H1 (cell line): Measurements from ENCODE around the gene LCN6. TPM values are rescaled to one million over a fixed set of nuclear protein-coding genes. Genes with fewer than 3 reads are reported as not detected.

Source experiments
- CTCF ChIA-PET: fragments of 300-600 bp; sonication (Branson Sonifier 250); formaldehyde crosslinking; loops from one replicate; lab custom pipeline; 2021; ENCODE audit not compliant: partially characterized antibody; lab: Charles Lee
- POLR2A ChIA-PET: fragments of 300-600 bp; sonication (Branson Sonifier 250); formaldehyde crosslinking; loops from one replicate; lab custom pipeline; 2021; ENCODE audit warnings: inconsistent platforms; ENCODE audit not compliant: partially characterized antibody; lab: Charles Lee
- DNase-seq, 2 experiments: peaks; one replicate each; pipeline versions ENCODE4 v3.0.0 to v3.0.0-alpha.2; 2010 to 2022; ENCODE audit warnings: low spot score in 2 of 2, low read depth in 1 of 2, mixed read lengths in 1 of 2
- FAIRE-seq: peaks from 2 replicates; lab custom pipeline; 2011; peaks lifted over from hg19 to GRCh38; lab: Jason Lieb, UNC
- H2AFZ ChIP-seq: 2 replicates; pipeline ENCODE4 v1.8.1; 2012; ENCODE audit warnings: low read length, inconsistent platforms
- H2AK5ac ChIP-seq: 2 replicates; pipeline ENCODE4 v1.6.1; 2013; ENCODE audit warnings: low read depth, low read length
- H2BK120ac ChIP-seq: replicated peaks from 2 replicates; pipeline ENCODE3; 2013; ENCODE audit warnings: low read depth, low read length, inconsistent platforms
- H2BK12ac ChIP-seq: 2 replicates; pipeline ENCODE4 v1.6.1; 2013; ENCODE audit warnings: low read depth, low read length
- H2BK15ac ChIP-seq: 2 replicates; pipeline ENCODE4 v1.6.1; 2013; ENCODE audit warnings: low read length
- H2BK20ac ChIP-seq: 2 replicates; pipeline ENCODE4 v1.6.1; 2013; ENCODE audit warnings: low read length
- H2BK5ac ChIP-seq: 2 replicates; pipeline ENCODE4 v1.6.1; 2013; ENCODE audit warnings: low read depth, low read length
- H3K14ac ChIP-seq: 2 replicates; pipeline ENCODE4 v1.6.1; 2013; ENCODE audit warnings: inconsistent platforms; ENCODE audit not compliant: insufficient read length
- H3K18ac ChIP-seq: 2 replicates; pipeline ENCODE4 v1.6.1; 2013; ENCODE audit warnings: low read length; ENCODE audit errors: extremely low read depth
- H3K23ac ChIP-seq: 2 replicates; pipeline ENCODE4 v1.6.1; 2013; ENCODE audit warnings: inconsistent platforms; ENCODE audit not compliant: insufficient read length
- H3K23me2 ChIP-seq: 2 replicates; pipeline ENCODE4 v1.6.1; 2013; ENCODE audit warnings: low read depth, low read length
- H3K27ac ChIP-seq: 2 replicates; pipeline ENCODE4 v1.6.1; 2011; ENCODE audit warnings: low read depth, low read length, inconsistent platforms
- H3K27me3 ChIP-seq, 4 experiments: replicated peaks in 1 of 4; 1 replicate in 1 of 4; 2 replicates in 3 of 4; pipeline versions ENCODE4 v1.6.1 to v1.8.1; 2011 to 2013; ENCODE audit warnings: low read length in 3 of 4, mild to moderate bottlenecking in 3 of 4, inconsistent platforms in 2 of 4, mixed read lengths in 2 of 4, moderate library complexity in 1 of 4; ENCODE audit not compliant: control insufficient read depth in 3 of 4, insufficient read depth in 3 of 4; ENCODE audit errors: extremely low read depth in 1 of 4
- H3K36me3 ChIP-seq, 4 experiments: 2 replicates each; pipeline versions ENCODE4 v1.6.1 to v1.8.1; 2011 to 2013; ENCODE audit warnings: mild to moderate bottlenecking in 4 of 4, low read length in 3 of 4, moderate library complexity in 2 of 4, control low read depth in 1 of 4, inconsistent platforms in 1 of 4; ENCODE audit not compliant: insufficient read depth in 4 of 4, control insufficient read depth in 2 of 4
- H3K4ac ChIP-seq: replicated peaks from 2 replicates; pipeline ENCODE3; 2013; ENCODE audit warnings: low read length, low read depth, mixed read lengths, inconsistent platforms; ENCODE audit not compliant: insufficient read length
- H3K4me1 ChIP-seq, 4 experiments: replicated peaks in 1 of 4; 1 replicate in 1 of 4; 2 replicates in 3 of 4; pipeline versions ENCODE4 v1.6.1 to v1.8.1; 2011 to 2013; ENCODE audit warnings: low read length in 3 of 4, inconsistent platforms in 2 of 4, mixed read lengths in 1 of 4; ENCODE audit not compliant: insufficient read depth in 4 of 4, control insufficient read depth in 3 of 4
- H3K4me2 ChIP-seq, 2 experiments: 2 replicates each; pipeline versions ENCODE4 v1.6.1 to v1.8.1; 2011 to 2013; ENCODE audit warnings: low read depth in 2 of 2, low read length in 2 of 2, control low read depth in 1 of 2, inconsistent platforms in 1 of 2, mild to moderate bottlenecking in 1 of 2; ENCODE audit not compliant: insufficient read depth in 1 of 2
- H3K4me3 ChIP-seq, 4 experiments: fragments of 200-600, 300-600 bp in 1 of 4; sonication (generic), shearing (Covaris generic), sonication (Bioruptor Twin) in 1 of 4; 2 replicates each; pipeline versions ENCODE4 v1.5.1 to v1.8.1; 2011 to 2016; ENCODE audit warnings: low read length in 4 of 4, low read depth in 3 of 4, control low read depth in 2 of 4, inconsistent platforms in 2 of 4, mild to moderate bottlenecking in 2 of 4, mixed read lengths in 1 of 4, moderate library complexity in 1 of 4; ENCODE audit not compliant: insufficient read depth in 2 of 4; ENCODE audit errors: extremely low read depth in 1 of 4
- H3K56ac ChIP-seq: replicated peaks from 2 replicates; pipeline ENCODE3; 2013; ENCODE audit warnings: low read depth, mild to moderate bottlenecking, mixed read lengths, low read length, inconsistent platforms; ENCODE audit not compliant: insufficient read length
- H3K79me1 ChIP-seq: 2 replicates; pipeline ENCODE4 v1.6.1; 2013; ENCODE audit warnings: low read depth, low read length, control low read depth
- H3K79me2 ChIP-seq, 2 experiments: 2 replicates each; pipeline versions ENCODE4 v1.6.1 to v1.8.1; 2012 to 2013; ENCODE audit warnings: low read length in 2 of 2, mild to moderate bottlenecking in 2 of 2, inconsistent platforms in 1 of 2; ENCODE audit not compliant: insufficient read depth in 2 of 2, control insufficient read depth in 1 of 2
- H3K9ac ChIP-seq, 4 experiments: replicated peaks in 1 of 4; 1 replicate in 1 of 4; 2 replicates in 3 of 4; pipeline versions ENCODE4 v1.6.1 to v1.8.1; 2011 to 2013; ENCODE audit warnings: low read depth in 3 of 4, low read length in 3 of 4, control low read depth in 2 of 4, mild to moderate bottlenecking in 2 of 4, moderate library complexity in 2 of 4, inconsistent platforms in 1 of 4; ENCODE audit errors: extremely low read depth in 1 of 4
- H3K9me3 ChIP-seq, 2 experiments: 2 replicates each; pipeline versions ENCODE4 v1.6.1 to v1.8.1; 2012 to 2013; ENCODE audit warnings: mild to moderate bottlenecking in 2 of 2, moderate library complexity in 2 of 2, control low read depth in 1 of 2, inconsistent platforms in 1 of 2, low read depth in 1 of 2, low read length in 1 of 2, mixed read lengths in 1 of 2; ENCODE audit not compliant: insufficient read depth in 2 of 2
- H4K20me1 ChIP-seq, 2 experiments: replicated peaks in 1 of 2; 2 replicates each; pipeline versions ENCODE3 to v1.8.1; 2011 to 2013; ENCODE audit warnings: inconsistent platforms in 2 of 2, low read length in 2 of 2, mild to moderate bottlenecking in 1 of 2; ENCODE audit not compliant: insufficient read depth in 2 of 2, control insufficient read depth in 1 of 2
- H4K5ac ChIP-seq: 2 replicates; pipeline ENCODE4 v1.6.1; 2013; ENCODE audit warnings: low read length, low read depth, mixed read lengths, inconsistent platforms; ENCODE audit not compliant: insufficient read length
- H4K8ac ChIP-seq: 2 replicates; pipeline ENCODE4 v1.8.0; 2013; ENCODE audit warnings: mild to moderate bottlenecking, moderate library complexity, low read length, inconsistent platforms; ENCODE audit not compliant: insufficient read depth; ENCODE audit errors: extremely low read depth
- H4K91ac ChIP-seq: replicated peaks from 2 replicates; pipeline ENCODE3; 2013; ENCODE audit warnings: low read length, mixed read lengths, inconsistent platforms; ENCODE audit not compliant: insufficient read length
- ASH2L ChIP-seq: fragments of 200-600, 300-600 bp; sonication (generic); IDR thresholded peaks from one replicate; pipeline ENCODE4 v1.7.1; 2017; ENCODE audit warnings: low read length
- BRCA1 ChIP-seq: IDR thresholded peaks from 2 replicates; pipeline ENCODE4 v1.6.1; 2012; ENCODE audit warnings: low read depth, low read length, improper control_type of control experiment
- FOSL1 ChIP-seq: IDR thresholded peaks from 2 replicates; pipeline ENCODE4 v1.6.1; 2011; ENCODE audit warnings: mild to moderate bottlenecking, low read depth, low read length, moderate library complexity; ENCODE audit not compliant: insufficient read depth
- HDAC2 ChIP-seq, 2 experiments: fragments of 300-600 bp in 1 of 2; sonication (generic) in 1 of 2; IDR thresholded peaks; 2 replicates each; pipeline ENCODE4 v1.6.1; 2011 to 2012; ENCODE audit warnings: low read depth in 2 of 2, low read length in 2 of 2, mild to moderate bottlenecking in 2 of 2, moderate library complexity in 2 of 2, borderline replicate concordance in 1 of 2, inconsistent platforms in 1 of 2
- JUN ChIP-seq: IDR thresholded peaks from 2 replicates; pipeline ENCODE4 v1.6.1; 2011; ENCODE audit warnings: low read depth, mild to moderate bottlenecking, improper control_type of control experiment, low read length
- PHF8 ChIP-seq: fragments of 200-600 bp; sonication (generic); conservative IDR thresholded peaks from 2 replicates; pipeline ENCODE4 v1.7.1; 2012; ENCODE audit warnings: low read depth, mild to moderate bottlenecking, inconsistent platforms, low read length, moderate library complexity
- RAD21 ChIP-seq, 2 experiments: IDR thresholded peaks in 1 of 2; conservative IDR thresholded peaks in 1 of 2; 2 replicates each; pipeline ENCODE4 v1.6.1; 2011; ENCODE audit warnings: low read depth in 2 of 2, low read length in 2 of 2, improper control_type of control experiment in 1 of 2, inconsistent platforms in 1 of 2, mild to moderate bottlenecking in 1 of 2, moderate library complexity in 1 of 2
- SUZ12 ChIP-seq: fragments of 200-600 bp; sonication (generic); IDR thresholded peaks from 2 replicates; pipeline ENCODE4 v1.6.1; 2012; ENCODE audit warnings: mild to moderate bottlenecking, inconsistent platforms, low read length, moderate library complexity, mixed read lengths
- TEAD4 ChIP-seq: IDR thresholded peaks from 2 replicates; pipeline ENCODE4 v1.6.1; 2012; ENCODE audit warnings: low read depth, low read length, inconsistent platforms, mixed read lengths
- WGBS, 2 experiments: shearing (Covaris generic) in 1 of 2; methylation state at CpG; one replicate each; pipeline versions ENCODE4 v1.1.6 to v1.1.7; 2013 to 2015; ENCODE audit warnings: low lambda C conversion rate in 2 of 2, mixed read lengths in 2 of 2, inconsistent platforms in 1 of 2, low coverage in 1 of 2, missing lambda C conversion rate in 1 of 2; ENCODE audit not compliant: insufficient replicate concordance in 2 of 2, insufficient coverage in 1 of 2, insufficient read length in 1 of 2; ENCODE audit errors: extremely low coverage in 1 of 2, missing lambda C conversion rate in 1 of 2; 5-methylcytosine and 5-hydroxymethylcytosine counted together
- polyA plus RNA-seq, 7 experiments: library from polyadenylated mRNA; depleted of rRNA in 3 of 7; stranded (reverse) in 5 of 7; unstranded in 2 of 7; fragments of >200 nt in 5 of 7; fragments of 200-250 nt in 2 of 7; gene quantifications; 1 replicate in 5 of 7; 2 replicates in 1 of 7; 4 replicates in 1 of 7; pipeline versions ENCODE4 v1.2.1 to v1.2.3, GENCODE V29; 2011 to 2013; ENCODE audit warnings: missing spikeins in 2 of 7, mixed read lengths in 2 of 7
- total RNA-seq: library from RNA; stranded (reverse); fragmentation: NEBNext Ultra II Directional; extraction: Animal tissue kit (Norgen Biotek cat#: 25700); gene quantifications from 2 replicates; pipeline ENCODE4 v1.2.1, GENCODE V29; 2021
- TF ChIP-seq, protein P1 (sequence below), 3 experiments: IDR thresholded peaks; 1 replicate in 2 of 3; 2 replicates in 1 of 3; pipeline versions ENCODE4 v1.5.1 to v1.6.1; 2011; ENCODE audit warnings: low read length in 3 of 3, mild to moderate bottlenecking in 3 of 3, inconsistent platforms in 2 of 3, low read depth in 1 of 3, moderate library complexity in 1 of 3; ENCODE audit not compliant: insufficient read depth in 1 of 3; ENCODE audit errors: control extremely low read depth in 1 of 3

The LCN6 gene
- total and polyA plus RNA-seq, 2 of the 8 experiments (the other 6 are each of a cell fraction or from before 2014, with no cell fraction given) = not detected

DNA sequence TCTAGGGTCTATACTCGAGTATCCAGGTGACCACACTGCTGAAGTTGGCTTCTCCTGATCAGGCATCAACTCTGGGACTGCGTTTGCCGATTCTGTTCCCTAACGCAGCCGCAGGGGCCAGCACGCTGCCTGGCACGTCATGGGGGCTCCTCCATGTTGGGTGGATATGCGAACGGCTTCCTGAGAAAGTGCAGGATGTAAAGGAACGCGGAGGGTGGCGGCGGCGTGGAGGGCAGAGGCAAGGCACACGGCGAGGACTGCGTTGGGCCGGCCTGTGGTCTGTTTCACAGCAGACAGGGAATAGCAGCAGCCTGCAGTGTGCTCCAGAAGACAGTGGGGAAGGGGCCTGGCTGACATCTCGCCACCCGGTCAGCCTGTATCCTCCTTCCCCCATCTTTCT lies 9.4 kb downstream of the LCN6 start:
- Histone ChIP-seq H2BK5ac (no peak overlapping the region), H2BK20ac (no peak overlapping the region), H3K36me3 (no peaks in the 10 kb centered on the region), H3K23me2 (no peaks in the 10 kb centered on the region; the same call in 1 of the 2 replicates), H3K27ac (no peak overlapping the region), H3K4ac (no peak overlapping the region), H4K20me1 (no peaks in the 10 kb centered on the region), H3K4me3 (no peak overlapping the region), H3K9ac (no peak overlapping the region), H4K8ac (peak overlapping the region; percentile 57; the same call in 1 of the 2 replicates), H2AFZ (no peak overlapping the region), H3K18ac (no peak overlapping the region), H4K5ac (no peak overlapping the region), H4K91ac (no peak overlapping the region), H3K56ac (no peak overlapping the region), H2BK15ac (no peak overlapping the region), H3K9me3 (no peaks in the 10 kb centered on the region; a peak in 1 of 4 replicates), H3K27me3 (peaks cover 0 to 4% (median 0%) of the 10 kb centered on the region in 4 experiments; a peak in 3 of 7 replicates), H3K14ac (no peak overlapping the region), H3K4me2 (no peak overlapping the region), H3K79me1 (no peaks in the 10 kb centered on the region), H3K79me2 (no peaks in the 10 kb centered on the region), H3K4me1 (peaks cover 0 to 20% (median 8%) of the 10 kb centered on the region in 4 experiments; a peak in 6 of 7 replicates), H2BK120ac (no peak overlapping the region), H3K23ac (no peak overlapping the region), H2BK12ac (0 out of 2 replicates have a peak overlapping the region, but pooled peaks have one; percentile 14), H2AK5ac (no peak overlapping the region)
- WGBS, 2 experiments = 93% methylated on average over 20 of the region's 20 CpGs; no CpG with 5 or more reads in 1 of the 2 experiments
- POLR2A ChIA-PET = interaction anchor here (1.3 kb wide), 1 partner anchor 15 kb away, joined by 3 read pairs; no protein-coding TSS in a partner anchor
- CTCF ChIA-PET = interaction anchor here (1.4 to 1.6 kb wide), 3 partner anchors 10 to 19 kb away, joined by 4 to 7 read pairs (median 6); partner anchors contain the start of gene LCN6
- no peak for FAIRE-seq
- DNase-seq = no peak
- TF ChIP-seq PHF8 (no peak), BRCA1 (no peak), SUZ12 (no peak), ASH2L (no peak), TEAD4 (no peak), HDAC2 (IDR thresholded peaks at IDR 0.05; ENCODE audit: borderline replicate concordance in 1 of 2, low read depth in 2 of 2, low read length in 2 of 2) (no peak), FOSL1 (no peak), RAD21 (IDR thresholded peaks at IDR 0.05 in 1 of 2, conservative IDR thresholded peaks at IDR 0.05 in 1 of 2; ENCODE audit: low read depth in 2 of 2, low read length in 2 of 2) (no peak), JUN (no peak)
- TF ChIP-seq, protein P1, sequence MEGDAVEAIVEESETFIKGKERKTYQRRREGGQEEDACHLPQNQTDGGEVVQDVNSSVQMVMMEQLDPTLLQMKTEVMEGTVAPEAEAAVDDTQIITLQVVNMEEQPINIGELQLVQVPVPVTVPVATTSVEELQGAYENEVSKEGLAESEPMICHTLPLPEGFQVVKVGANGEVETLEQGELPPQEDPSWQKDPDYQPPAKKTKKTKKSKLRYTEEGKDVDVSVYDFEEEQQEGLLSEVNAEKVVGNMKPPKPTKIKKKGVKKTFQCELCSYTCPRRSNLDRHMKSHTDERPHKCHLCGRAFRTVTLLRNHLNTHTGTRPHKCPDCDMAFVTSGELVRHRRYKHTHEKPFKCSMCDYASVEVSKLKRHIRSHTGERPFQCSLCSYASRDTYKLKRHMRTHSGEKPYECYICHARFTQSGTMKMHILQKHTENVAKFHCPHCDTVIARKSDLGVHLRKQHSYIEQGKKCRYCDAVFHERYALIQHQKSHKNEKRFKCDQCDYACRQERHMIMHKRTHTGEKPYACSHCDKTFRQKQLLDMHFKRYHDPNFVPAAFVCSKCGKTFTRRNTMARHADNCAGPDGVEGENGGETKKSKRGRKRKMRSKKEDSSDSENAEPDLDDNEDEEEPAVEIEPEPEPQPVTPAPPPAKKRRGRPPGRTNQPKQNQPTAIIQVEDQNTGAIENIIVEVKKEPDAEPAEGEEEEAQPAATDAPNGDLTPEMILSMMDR (IDR thresholded peaks at IDR 0.05; ENCODE audit: control extremely low read depth in 1 of 3, insufficient read depth in 1 of 3, low read depth in 1 of 3, low read length in 3 of 3) = no peak
